Gastrocnemius medialis (tissue), 4 donors: ENCODE results near the gene PLAC1.

Source experiments
- POLR2A ChIP-seq, 2 donors: fragments of 450-650 bp; IDR thresholded peaks; one replicate each; pipeline ENCODE4 v1.6.1; 2017; ENCODE audit warnings: antibody characterized with exemption in 2 of 2, mild to moderate bottlenecking in 2 of 2, moderate library complexity in 2 of 2
- TF ChIP-seq, protein P1 (sequence below), 5 experiments: fragments of 450-650 bp in 3 of 5; fragments of 200-600 bp in 2 of 5; sonication (generic) in 2 of 5; IDR thresholded peaks in 4 of 5; conservative IDR thresholded peaks in 1 of 5; 1 replicate in 4 of 5; 2 replicates in 1 of 5; pipeline ENCODE4 v1.5.1; 2016 to 2019; ENCODE audit warnings: antibody characterized with exemption in 5 of 5, mild to moderate bottlenecking in 3 of 5, moderate library complexity in 3 of 5

DNA sequence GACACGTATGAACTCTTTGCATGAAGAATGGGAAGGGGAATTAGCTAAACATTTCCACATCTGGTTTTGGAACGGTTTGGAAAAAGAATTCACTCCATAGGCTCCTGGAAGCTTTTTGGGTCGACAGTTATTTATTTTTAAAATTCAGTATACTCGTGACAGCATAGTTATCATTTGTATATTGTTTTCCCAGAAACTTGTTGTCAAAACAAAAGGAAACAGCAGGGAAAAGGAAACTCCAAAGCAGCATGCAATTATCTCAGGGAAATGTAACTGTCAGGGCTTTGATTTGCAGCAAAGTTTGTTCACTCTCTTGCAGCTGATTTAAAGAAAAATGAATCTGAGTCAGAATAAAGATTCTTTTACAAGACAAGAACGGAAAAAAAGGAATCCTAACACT, 86.5 kb downstream of the PLAC1 start:
- TF ChIP-seq, protein P1, sequence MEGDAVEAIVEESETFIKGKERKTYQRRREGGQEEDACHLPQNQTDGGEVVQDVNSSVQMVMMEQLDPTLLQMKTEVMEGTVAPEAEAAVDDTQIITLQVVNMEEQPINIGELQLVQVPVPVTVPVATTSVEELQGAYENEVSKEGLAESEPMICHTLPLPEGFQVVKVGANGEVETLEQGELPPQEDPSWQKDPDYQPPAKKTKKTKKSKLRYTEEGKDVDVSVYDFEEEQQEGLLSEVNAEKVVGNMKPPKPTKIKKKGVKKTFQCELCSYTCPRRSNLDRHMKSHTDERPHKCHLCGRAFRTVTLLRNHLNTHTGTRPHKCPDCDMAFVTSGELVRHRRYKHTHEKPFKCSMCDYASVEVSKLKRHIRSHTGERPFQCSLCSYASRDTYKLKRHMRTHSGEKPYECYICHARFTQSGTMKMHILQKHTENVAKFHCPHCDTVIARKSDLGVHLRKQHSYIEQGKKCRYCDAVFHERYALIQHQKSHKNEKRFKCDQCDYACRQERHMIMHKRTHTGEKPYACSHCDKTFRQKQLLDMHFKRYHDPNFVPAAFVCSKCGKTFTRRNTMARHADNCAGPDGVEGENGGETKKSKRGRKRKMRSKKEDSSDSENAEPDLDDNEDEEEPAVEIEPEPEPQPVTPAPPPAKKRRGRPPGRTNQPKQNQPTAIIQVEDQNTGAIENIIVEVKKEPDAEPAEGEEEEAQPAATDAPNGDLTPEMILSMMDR (IDR thresholded peaks at IDR 0.05 in 4 of 5, conservative IDR thresholded peaks at IDR 0.05 in 1 of 5), result no peak
- no peak for TF ChIP-seq POLR2A (IDR thresholded peaks at IDR 0.05)
